Activated T-cell treated with anti-CD3 and anti-CD28 coated beads, Interleukin-2, amount 50 U/mL, for 4 hours (primary cell): ENCODE data around the gene DMXL2. TPM values are rescaled to one million over a fixed set of nuclear protein-coding genes. Genes with fewer than 3 reads are reported as not detected.
"Not testable (repeated sequence)": the region's sequence is repeated elsewhere in the genome, so short reads cannot be mapped to it uniquely, and the experiment has no call there.

Source experiments
- ATAC-seq, 2 donors: fragments of 200-7000 bp; cut with Tn5 transposase; one replicate each; pipeline ENCODE4 v1.10.0; 2021
- DNase-seq: peaks from one replicate; pipeline ENCODE4 v3.0.0-alpha.2; 2020
- H3K27me3 Mint-ChIP-seq: one replicate; pipeline ENCODE4 v1.8.0; 2021; ENCODE audit warnings: low read depth, mixed read lengths
- H3K36me3 Mint-ChIP-seq: one replicate; pipeline ENCODE4 v1.8.0; 2022; ENCODE audit warnings: mixed read lengths; ENCODE audit not compliant: insufficient read depth
- H3K4me1 Mint-ChIP-seq: one replicate; pipeline ENCODE4 v1.8.0; 2021; ENCODE audit warnings: low read depth, mixed read lengths
- H3K4me3 Mint-ChIP-seq: one replicate; pipeline ENCODE4 v1.8.0; 2021; ENCODE audit warnings: mild to moderate bottlenecking, moderate library complexity, mixed read lengths
- H3K9me3 Mint-ChIP-seq: one replicate; pipeline ENCODE4 v1.8.0; 2021; ENCODE audit warnings: mixed read lengths
- total RNA-seq, 3 donors: library from RNA; stranded (reverse); gene quantifications; one replicate each; pipeline ENCODE4 v1.2.1, GENCODE V29; 2021

Gene DMXL2, protein sequence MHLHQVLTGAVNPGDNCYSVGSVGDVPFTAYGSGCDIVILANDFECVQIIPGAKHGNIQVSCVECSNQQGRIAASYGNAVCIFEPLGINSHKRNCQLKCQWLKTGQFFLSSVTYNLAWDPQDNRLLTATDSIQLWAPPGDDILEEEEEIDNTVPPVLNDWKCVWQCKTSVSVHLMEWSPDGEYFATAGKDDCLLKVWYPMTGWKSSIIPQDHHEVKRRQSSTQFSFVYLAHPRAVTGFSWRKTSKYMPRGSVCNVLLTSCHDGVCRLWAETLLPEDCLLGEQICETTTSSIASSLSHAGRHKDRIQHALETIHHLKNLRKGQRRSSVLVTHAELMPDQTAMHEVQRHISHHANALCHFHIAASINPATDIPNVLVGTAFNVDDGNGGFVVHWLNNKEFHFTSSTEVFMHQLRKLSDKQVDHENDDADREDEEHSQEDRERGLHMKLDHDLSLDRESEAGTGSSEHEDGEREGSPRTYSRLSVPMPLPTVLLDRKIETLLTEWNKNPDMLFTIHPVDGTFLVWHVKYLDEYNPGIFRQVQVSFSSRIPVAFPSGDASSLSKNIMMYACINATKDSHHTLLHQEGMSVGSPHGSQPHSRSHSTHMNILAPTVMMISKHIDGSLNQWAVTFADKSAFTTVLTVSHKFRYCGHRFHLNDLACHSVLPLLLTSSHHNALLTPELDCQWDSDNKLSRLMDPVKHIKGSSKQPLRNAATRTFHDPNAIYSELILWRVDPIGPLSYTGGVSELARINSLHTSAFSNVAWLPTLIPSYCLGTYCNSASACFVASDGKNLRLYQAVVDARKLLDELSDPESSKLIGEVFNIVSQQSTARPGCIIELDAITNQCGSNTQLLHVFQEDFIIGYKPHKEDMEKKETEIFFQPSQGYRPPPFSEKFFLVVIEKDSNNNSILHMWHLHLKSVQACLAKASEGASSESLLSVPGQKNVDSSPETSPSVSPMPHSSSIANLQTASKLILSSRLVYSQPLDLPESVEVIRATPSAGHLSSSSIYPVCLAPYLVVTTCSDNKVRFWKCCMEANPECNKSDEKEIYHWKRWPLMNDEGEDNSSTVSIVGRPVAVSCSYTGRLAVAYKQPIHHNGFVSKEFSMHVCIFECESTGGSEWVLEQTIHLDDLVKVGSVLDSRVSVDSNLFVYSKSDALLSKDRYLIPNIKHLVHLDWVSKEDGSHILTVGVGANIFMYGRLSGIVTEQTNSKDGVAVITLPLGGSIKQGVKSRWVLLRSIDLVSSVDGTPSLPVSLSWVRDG (N-terminal part only)
- 1 to 10 TPM; 3.0 to 5.8 (median 4.6) TPM for total RNA-seq

DNA sequence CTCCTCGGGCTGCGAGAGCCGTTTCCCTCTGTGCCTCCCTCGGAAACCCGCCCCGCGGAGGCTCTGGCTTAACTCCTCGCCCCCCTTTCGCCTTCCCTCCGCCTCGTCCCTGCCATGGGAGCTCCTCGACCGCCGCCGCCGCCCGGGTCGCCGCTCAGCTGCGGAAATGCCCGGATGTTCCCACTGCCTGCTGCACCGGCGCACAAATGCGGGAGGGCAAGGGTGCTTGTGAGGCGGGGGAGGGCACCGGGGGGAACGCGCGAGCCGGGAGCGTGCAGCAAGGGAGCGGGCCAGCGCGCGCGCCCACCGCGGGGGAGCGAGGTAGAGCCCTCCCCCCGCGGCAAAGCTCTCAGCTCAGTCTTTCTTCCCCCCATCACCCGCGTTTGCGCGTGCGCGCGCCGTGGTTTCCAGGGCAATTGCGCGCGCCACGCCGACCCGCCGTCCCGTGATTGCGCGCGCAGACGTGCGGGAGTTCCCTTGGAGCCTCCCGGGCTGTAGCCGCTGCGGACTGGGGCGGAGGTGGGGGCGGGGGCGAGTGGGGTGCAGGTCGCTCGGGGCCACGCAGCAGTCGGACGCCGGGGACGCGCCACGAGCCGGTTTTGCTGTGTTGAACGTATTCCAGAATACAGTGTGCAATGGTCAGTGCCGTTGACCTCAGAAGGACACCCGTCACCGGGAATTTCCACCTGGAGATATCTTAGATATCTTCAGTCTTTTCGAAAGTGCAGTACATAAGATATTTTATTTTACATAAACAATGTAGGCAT is at the start of gene DMXL2:
Gene DMXL2 (minus strand): TSS at position 168 of the 767 bp plus-strand sequence. CDS start 226 bp downstream, outside the sequence.
- no peaks in the 10 kb centered on the region for H3K9me3 Mint-ChIP-seq
- peaks cover 9% of the 10 kb centered on the region for H3K4me1 Mint-ChIP-seq
- peak within 1 kb of the TSS; percentile 80 for H3K4me3 Mint-ChIP-seq
- ATAC-seq (peak; percentile 70 to 77), DNase-seq (peak; percentile 58)
- H3K27me3 Mint-ChIP-seq, result peaks cover 22% of the 10 kb centered on the region
- H3K36me3 Mint-ChIP-seq, result no peaks in the 10 kb centered on the region

DNA sequence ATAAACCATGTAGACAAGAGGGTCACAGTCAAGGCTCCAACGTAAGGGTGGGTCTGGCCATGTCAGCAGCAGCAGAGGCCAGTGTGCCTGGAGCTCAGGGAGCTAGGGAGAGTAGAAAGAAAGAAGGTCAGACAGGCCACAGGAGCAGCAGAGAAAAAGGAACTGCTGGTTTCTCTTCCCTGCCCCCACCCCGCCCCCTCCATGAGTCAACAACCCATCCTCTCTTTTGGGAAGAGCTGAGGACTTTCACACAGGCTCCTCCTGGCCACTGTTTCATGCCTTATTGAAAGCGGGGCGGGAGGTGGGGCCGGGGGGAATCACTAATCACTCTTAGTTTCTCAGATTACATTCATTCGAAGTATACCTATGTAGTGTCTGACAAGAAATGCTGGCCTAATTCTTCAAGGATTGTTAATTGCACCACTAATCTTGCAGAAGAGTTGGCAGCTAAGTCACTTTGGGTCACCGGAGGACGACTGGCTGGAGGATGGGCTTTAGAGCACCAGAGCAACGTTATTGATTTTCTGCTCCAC is 49.6 kb upstream of the DMXL2 start:
- Mint-ChIP-seq H3K4me3 (no peak overlapping the region), H3K27me3 (peaks cover 17% of the 10 kb centered on the region), H3K9me3 (no peaks in the 10 kb centered on the region), H3K36me3 (no peaks in the 10 kb centered on the region), H3K4me1 (no peaks in the 10 kb centered on the region)
- DNase-seq, result no peak
- ATAC-seq, result no peak

DNA sequence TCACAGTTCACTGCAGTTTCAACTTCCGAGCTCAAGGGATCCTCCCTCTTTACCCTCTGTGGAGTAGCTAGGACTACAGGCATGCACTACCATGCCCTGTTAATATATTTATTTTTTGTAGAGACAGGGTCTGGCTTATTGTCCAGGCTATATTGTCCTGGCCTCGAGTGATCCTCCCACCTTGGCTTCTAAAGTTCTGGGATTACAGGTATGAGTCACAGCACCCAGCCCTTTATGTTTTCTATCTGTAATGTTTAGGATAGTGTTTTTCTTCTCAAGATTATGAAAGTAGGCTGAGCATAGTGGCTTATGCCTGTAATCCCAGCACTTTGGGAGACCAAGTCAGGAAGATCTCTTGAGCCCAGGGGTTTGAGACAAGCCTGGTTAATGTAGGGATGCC is 46.8 kb upstream of the DMXL2 start:
- DNase-seq, result no peak
- H3K4me1 Mint-ChIP-seq, result no peaks in the 10 kb centered on the region
- no peaks in the 10 kb centered on the region for H3K36me3 Mint-ChIP-seq
- H3K27me3 Mint-ChIP-seq, result peaks cover 16% of the 10 kb centered on the region
- H3K4me3 Mint-ChIP-seq, result no peak overlapping the region
- ATAC-seq, result no peak
- H3K9me3 Mint-ChIP-seq, result no peaks in the 10 kb centered on the region

DNA sequence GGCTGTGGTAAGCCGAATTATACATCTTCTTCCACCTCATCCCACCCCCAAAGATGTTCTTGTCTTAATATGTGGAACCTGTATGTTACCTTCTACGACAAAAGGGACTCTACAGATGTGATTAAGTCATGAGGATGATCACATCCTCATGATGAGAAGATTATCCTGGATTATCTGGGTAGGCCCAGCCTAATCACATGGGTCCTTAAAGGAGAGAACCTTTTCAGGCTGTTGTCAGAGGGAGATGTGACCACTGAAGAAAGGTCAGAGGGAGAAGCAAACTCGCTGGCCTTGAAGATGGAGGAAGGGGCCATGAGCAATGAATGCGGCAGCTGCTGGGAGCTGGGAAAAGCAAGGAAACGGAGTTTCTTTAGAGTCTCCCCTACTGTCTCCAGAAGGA is 45.9 kb upstream of the DMXL2 start:
- DNase-seq (no peak), ATAC-seq (no peak)
- Mint-ChIP-seq H3K4me1 (no peaks in the 10 kb centered on the region), H3K4me3 (no peak overlapping the region), H3K27me3 (peaks cover 16% of the 10 kb centered on the region), H3K36me3 (no peaks in the 10 kb centered on the region), H3K9me3 (no peaks in the 10 kb centered on the region)

DNA sequence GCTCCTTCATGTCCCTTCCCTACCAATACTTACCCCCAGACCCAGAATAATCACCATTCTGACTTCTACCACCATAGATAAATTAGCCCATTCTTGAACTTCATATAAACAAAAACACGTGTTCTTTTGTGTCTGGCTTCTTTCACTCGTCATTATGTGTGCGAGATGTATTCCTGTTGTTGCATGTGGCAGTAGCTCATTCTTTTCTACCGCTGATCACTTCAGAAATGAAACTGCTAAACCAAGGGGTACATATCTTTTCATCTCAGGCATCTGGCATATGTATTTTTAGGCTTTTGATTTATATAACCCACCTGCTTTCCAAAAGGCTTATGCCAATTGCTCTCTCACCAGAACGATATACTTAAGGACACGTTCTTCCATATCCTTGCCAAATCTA is 44.9 kb upstream of the DMXL2 start:
- Mint-ChIP-seq H3K36me3 (no peaks in the 10 kb centered on the region), H3K4me3 (no peak overlapping the region), H3K27me3 (peaks cover 16% of the 10 kb centered on the region), H3K9me3 (no peaks in the 10 kb centered on the region), H3K4me1 (no peaks in the 10 kb centered on the region)
- DNase-seq (no peak), ATAC-seq (no peak)

DNA sequence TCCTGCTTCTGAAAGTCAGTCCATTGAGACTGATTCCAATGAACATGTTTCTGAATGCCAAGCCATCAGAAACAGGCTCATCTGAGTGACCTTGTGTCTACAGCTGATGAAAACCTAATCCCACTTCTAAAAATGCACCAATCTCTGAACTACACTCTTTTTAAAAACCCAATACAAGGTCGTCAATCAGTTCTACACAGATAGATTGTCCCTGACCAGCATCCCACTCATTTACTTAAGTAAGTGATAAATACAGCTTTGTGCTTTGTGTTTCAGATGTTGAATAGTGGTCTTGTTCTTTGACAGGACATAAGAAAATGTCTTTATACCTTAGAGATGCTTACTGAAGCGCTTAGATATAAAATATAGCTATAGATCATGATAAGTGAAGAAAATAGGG is 38.5 kb upstream of the DMXL2 start:
- H3K4me1 Mint-ChIP-seq, result no peaks in the 10 kb centered on the region
- ATAC-seq (no peak), DNase-seq (no peak)
- no peak overlapping the region for H3K4me3 Mint-ChIP-seq
- H3K27me3 Mint-ChIP-seq, result no peaks in the 10 kb centered on the region
- H3K9me3 Mint-ChIP-seq, result no peaks in the 10 kb centered on the region
- no peaks in the 10 kb centered on the region for H3K36me3 Mint-ChIP-seq

DNA sequence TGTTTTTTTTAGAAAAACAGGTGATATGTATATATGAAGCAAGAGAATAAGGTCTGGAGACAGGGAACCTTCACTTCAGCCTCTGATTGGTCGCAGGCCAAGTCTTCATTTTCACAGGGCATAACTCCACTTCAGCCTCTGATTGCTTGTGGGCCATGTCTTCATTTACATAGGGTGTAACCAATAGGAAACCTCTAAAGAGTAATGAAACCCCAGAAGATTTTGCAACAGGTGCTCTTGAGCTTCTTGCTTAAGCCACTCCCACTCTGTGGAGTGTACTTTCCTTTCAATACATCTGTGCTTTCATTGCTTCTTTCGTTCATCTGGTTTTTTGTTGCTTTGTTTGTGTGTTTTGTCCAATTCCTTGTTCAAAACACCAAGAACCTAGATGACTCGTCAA is 36.1 kb upstream of the DMXL2 start:
- H3K27me3 Mint-ChIP-seq, result no peaks in the 10 kb centered on the region

DNA sequence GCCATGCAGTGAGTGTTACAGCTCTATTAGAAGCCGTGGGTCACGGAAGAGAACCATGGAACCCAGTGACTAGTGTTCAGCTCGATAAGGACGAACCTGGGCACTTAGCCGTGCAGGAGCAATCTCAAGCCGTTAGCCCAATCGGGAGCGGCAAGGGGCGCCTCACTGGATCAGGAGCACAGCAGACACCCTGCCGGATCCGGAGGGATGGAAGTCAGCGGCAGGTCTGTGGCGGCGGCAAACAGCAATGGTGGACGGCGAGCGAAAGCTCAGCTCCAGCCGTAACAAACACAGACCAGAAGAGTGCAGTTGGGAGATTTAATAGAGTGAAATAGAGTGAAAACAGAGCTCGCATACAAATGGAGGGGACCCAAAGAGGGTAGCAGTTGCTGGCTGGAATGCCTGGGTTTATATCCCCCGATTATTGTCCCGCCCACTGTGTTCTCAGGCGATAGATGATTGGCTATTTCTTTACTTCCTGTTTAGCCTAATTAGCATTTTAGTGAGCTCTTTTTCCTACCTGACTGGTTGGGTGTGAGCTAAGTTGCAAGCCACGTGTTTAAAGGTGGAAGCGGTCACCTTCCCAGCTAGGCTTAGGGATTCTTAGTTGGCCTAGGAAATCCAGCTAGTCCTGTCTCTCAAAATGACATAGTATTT is 33.0 kb upstream of the DMXL2 start:
- not testable (repeated sequence) for H3K4me1 Mint-ChIP-seq

More for the DNA sequence above, 36.1 kb upstream of the DMXL2 start:
- H3K4me3 Mint-ChIP-seq, result no peak overlapping the region
- ATAC-seq (no peak), DNase-seq (no peak)
- no peaks in the 10 kb centered on the region for H3K4me1 Mint-ChIP-seq
- no peaks in the 10 kb centered on the region for H3K36me3 Mint-ChIP-seq
- no peaks in the 10 kb centered on the region for H3K9me3 Mint-ChIP-seq

DNA sequence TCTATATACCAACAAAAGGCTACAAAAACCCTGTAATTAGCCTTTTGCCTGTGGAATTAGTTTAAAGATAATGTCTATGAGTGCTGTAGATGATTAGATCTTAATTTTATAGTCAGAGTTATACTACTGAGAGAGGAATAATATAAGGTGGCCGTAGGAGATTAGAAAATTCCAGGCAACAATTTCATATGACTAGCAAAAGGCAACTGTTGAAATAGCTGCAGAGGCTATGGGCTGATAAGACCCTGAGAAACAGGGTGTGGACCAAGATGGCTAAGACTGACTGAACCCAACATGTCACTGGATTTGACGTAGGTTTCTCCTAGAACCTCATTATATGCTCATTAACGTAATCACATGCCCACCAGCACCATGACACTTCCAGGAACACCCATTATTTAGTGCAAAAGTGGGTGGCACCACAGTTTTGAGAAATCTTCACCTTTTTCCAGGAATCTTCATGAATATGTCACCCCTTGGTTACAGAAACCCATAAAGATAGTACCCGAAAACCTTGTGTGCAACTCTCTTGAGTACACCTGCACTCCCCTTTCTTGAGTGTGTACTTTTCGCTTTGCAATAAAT is 29.6 kb upstream of the DMXL2 start:
- ATAC-seq (no peak), DNase-seq (no peak)
- no peaks in the 10 kb centered on the region for H3K27me3 Mint-ChIP-seq
- no peaks in the 10 kb centered on the region for H3K9me3 Mint-ChIP-seq
- no peaks in the 10 kb centered on the region for H3K4me1 Mint-ChIP-seq
- no peaks in the 10 kb centered on the region for H3K36me3 Mint-ChIP-seq
- no peak overlapping the region for H3K4me3 Mint-ChIP-seq

More for the DNA sequence above, 33.0 kb upstream of the DMXL2 start:
- H3K27me3 Mint-ChIP-seq, H3K4me3 Mint-ChIP-seq, H3K9me3 Mint-ChIP-seq, DNase-seq, H3K36me3 Mint-ChIP-seq, ATAC-seq: not testable (repeated sequence)

DNA sequence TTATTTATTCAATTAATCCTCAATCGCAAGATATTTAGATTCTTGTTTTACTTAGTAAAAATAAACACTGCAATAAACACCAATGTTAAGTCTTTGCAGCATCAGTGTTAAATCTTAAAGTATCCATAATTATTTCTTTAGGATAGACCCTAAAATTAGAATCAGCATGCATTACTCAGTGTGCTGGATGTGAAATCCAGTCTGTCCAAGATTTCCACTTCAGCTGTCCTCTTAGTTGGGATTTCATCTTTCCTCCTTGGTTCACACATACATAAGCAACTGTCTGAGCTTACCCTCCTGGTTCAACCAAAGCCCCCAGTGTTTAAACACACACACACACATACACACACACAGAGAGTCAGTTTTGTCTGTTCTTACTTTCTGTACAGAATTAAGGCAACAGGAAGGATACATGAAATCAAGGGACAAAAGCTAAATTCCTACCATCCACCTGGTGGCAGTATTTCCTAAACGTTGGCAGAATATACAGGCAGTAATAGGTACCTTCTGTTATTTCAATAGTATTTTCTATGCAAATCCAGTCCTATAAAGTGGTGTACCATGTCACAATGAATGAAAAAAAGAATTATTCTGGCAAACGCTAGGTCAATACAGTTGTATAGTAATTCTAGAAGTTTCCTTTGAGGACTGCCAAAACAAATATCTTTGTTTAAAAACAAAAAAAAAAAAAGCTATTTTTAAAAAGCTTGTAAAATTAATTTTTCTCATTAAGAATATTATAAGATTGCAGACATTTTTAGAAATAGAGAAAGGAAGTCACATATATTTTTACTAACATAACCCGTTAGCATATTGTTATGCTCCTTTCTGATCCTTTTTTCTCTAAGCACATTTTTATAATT is 27.3 kb upstream of the DMXL2 start:
- DNase-seq (peak; percentile 27), ATAC-seq (peak; percentile 63 to 79)
- Mint-ChIP-seq H3K27me3 (no peaks in the 10 kb centered on the region), H3K36me3 (no peaks in the 10 kb centered on the region), H3K9me3 (no peaks in the 10 kb centered on the region), H3K4me1 (no peaks in the 10 kb centered on the region), H3K4me3 (no peak overlapping the region)

DNA sequence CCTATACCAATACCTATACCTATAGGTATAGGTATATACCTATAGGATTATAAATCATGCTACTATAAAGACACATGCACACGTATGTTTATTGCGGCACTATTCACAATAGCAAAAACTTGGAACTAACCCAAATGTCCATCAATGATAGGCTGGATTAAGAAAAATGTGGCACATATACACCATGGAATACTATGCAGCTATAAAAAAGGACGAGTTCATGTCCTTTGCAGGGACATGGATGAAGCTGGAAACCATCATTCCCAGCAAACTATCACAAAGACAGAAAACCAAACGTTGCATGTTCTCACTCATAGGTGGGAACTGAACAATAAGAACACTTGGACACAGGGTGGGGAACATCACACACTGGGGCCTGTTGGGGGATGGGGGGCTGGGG is 26.1 kb upstream of the DMXL2 start:
- not testable (repeated sequence) for ATAC-seq, H3K4me1 Mint-ChIP-seq, DNase-seq, H3K36me3 Mint-ChIP-seq, H3K9me3 Mint-ChIP-seq, H3K4me3 Mint-ChIP-seq, H3K27me3 Mint-ChIP-seq

DNA sequence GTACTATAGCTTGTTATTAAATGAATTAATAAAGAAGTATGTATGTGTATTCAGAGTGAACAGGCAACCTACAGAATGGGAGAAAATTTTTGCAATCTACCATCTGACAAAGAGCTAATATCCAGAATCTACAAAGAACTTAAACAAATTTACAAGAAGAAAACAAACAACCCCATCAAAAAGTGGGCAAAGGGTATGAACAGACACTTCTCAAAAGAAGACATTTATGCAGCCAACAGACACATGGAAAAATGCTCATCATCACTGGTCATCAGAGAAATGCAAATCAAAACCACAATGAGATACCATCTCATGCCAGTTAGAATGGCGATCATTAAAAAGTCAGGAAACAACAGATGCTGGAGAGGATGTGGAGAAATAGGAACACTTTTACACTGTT is 25.5 kb upstream of the DMXL2 start:
- not testable (repeated sequence) for H3K4me1 Mint-ChIP-seq, H3K9me3 Mint-ChIP-seq, H3K36me3 Mint-ChIP-seq, ATAC-seq, H3K27me3 Mint-ChIP-seq, H3K4me3 Mint-ChIP-seq, DNase-seq
